IMR-90 (cell line): ENCODE data around the gene CLPTM1. TPM values are rescaled to one million over a fixed set of nuclear protein-coding genes. Genes with fewer than 3 reads are reported as not detected.
"Not testable (repeated sequence)": the region's sequence is repeated elsewhere in the genome, so short reads cannot be mapped to it uniquely, and the experiment has no call there.

Source experiments
- ATAC-seq: fragments of 200-7000 bp; cut with Tn5 transposase; 2 replicates; pipeline ENCODE4 v1.9.1; 2020; ENCODE audit warnings: low read depth, mild to moderate bottlenecking, moderate library complexity
- BruUV-seq: library from RNA; stranded (reverse); fragments of 400-500 nt; replicated peaks from 2 replicates; lab custom pipeline; 2021; lab: Mats Ljungman, UMichigan
- CTCF ChIA-PET: fragments of 300-600 bp; formaldehyde crosslinking; extraction: SDS; loops from one replicate; lab custom pipeline; 2021; ENCODE audit warnings: antibody characterized with exemption; lab: Yijun Ruan, JAX
- POLR2A ChIA-PET: fragments of 300-600 bp; sonication (Branson Sonifier 250); formaldehyde crosslinking; loops from one replicate; lab custom pipeline; 2022; ENCODE audit warnings: antibody characterized with exemption; ENCODE audit not compliant: unreplicated experiment; lab: Charles Lee
- DNase-seq: peaks from one replicate; pipeline ENCODE4 v3.0.0; 2013
- H2AFZ ChIP-seq: replicated peaks from 2 replicates; pipeline ENCODE3; 2013; ENCODE audit warnings: low read length, mild to moderate bottlenecking; ENCODE audit not compliant: poor library complexity
- H2AK5ac ChIP-seq: 2 replicates; pipeline ENCODE4 v1.6.1; 2013; ENCODE audit warnings: low read depth, low read length, inconsistent platforms
- H2AK9ac ChIP-seq: replicated peaks from 2 replicates; pipeline ENCODE3; 2013; ENCODE audit warnings: mild to moderate bottlenecking, low read depth, low read length, moderate library complexity; ENCODE audit not compliant: poor library complexity
- H2BK120ac ChIP-seq: 2 replicates; pipeline ENCODE4 v1.6.1; 2013; ENCODE audit warnings: low read depth, low read length, inconsistent platforms
- H2BK15ac ChIP-seq: 3 replicates; pipeline ENCODE4 v1.6.1; 2013; ENCODE audit warnings: low read depth, low read length, inconsistent platforms
- H2BK20ac ChIP-seq: 2 replicates; pipeline ENCODE4 v1.6.1; 2013; ENCODE audit warnings: low read depth, mild to moderate bottlenecking, inconsistent platforms, low read length, moderate library complexity
- H2BK5ac ChIP-seq: 2 replicates; pipeline ENCODE4 v1.6.1; 2013; ENCODE audit warnings: mild to moderate bottlenecking, low read depth, low read length, inconsistent platforms; ENCODE audit not compliant: poor library complexity, severe bottlenecking
- H3K14ac ChIP-seq: replicated peaks from 2 replicates; pipeline ENCODE4 v1.6.1; 2013; ENCODE audit warnings: low read depth, low read length, inconsistent platforms
- H3K18ac ChIP-seq: 2 replicates; pipeline ENCODE4 v1.6.1; 2013; ENCODE audit warnings: low read depth, low read length, control low read depth
- H3K23ac ChIP-seq: 2 replicates; pipeline ENCODE4 v1.6.1; 2013; ENCODE audit warnings: low read depth, low read length, inconsistent platforms
- H3K27ac ChIP-seq: 2 replicates; pipeline ENCODE4 v1.5.1; 2013; ENCODE audit warnings: mild to moderate bottlenecking, control low read depth, low read length; ENCODE audit not compliant: insufficient read depth
- H3K27me3 ChIP-seq: 2 replicates; pipeline ENCODE4 v1.6.1; 2013; ENCODE audit warnings: low read length; ENCODE audit not compliant: control insufficient read depth, insufficient read depth
- H3K36me3 ChIP-seq: 2 replicates; pipeline ENCODE4 v1.6.1; 2013; ENCODE audit warnings: low read length, mixed read lengths; ENCODE audit not compliant: control insufficient read depth, insufficient read depth
- H3K4ac ChIP-seq: 2 replicates; pipeline ENCODE4 v1.6.1; 2013; ENCODE audit warnings: low read depth, low read length, inconsistent platforms
- H3K4me1 ChIP-seq: 2 replicates; pipeline ENCODE4 v1.6.1; 2013; ENCODE audit warnings: low read length, mixed read lengths; ENCODE audit not compliant: control insufficient read depth, insufficient read depth
- H3K4me2 ChIP-seq: 2 replicates; pipeline ENCODE4 v1.6.1; 2013; ENCODE audit warnings: low read depth, mild to moderate bottlenecking, control low read depth, low read length, moderate library complexity
- H3K4me3 ChIP-seq: 2 replicates; pipeline ENCODE4 v1.5.1; 2013; ENCODE audit warnings: low read depth, mild to moderate bottlenecking, control low read depth, low read length, moderate library complexity; ENCODE audit not compliant: insufficient read depth
- H3K56ac ChIP-seq: 2 replicates; pipeline ENCODE4 v1.6.1; 2013; ENCODE audit warnings: low read length, inconsistent platforms; ENCODE audit not compliant: insufficient read depth; ENCODE audit errors: extremely low read depth
- H3K79me1 ChIP-seq, 2 experiments: 2 replicates each; pipeline ENCODE4 v1.6.1; 2013; ENCODE audit warnings: low read length in 2 of 2, inconsistent platforms in 1 of 2, low read depth in 1 of 2
- H3K9ac ChIP-seq: 2 replicates; pipeline ENCODE4 v1.6.1; 2013; ENCODE audit warnings: low read depth, low read length, control low read depth
- H3K9me1 ChIP-seq: 2 replicates; pipeline ENCODE4 v1.6.1; 2013; ENCODE audit warnings: low read length, inconsistent platforms; ENCODE audit not compliant: insufficient read depth
- H3K9me3 ChIP-seq: 2 replicates; pipeline ENCODE4 v1.6.1; 2013; ENCODE audit warnings: low read length; ENCODE audit not compliant: control insufficient read depth, insufficient read depth
- H4K20me1 ChIP-seq: 2 replicates; pipeline ENCODE4 v1.6.1; 2013; ENCODE audit warnings: low read length, inconsistent platforms; ENCODE audit not compliant: insufficient read depth
- H4K5ac ChIP-seq: 2 replicates; pipeline ENCODE4 v1.6.1; 2013; ENCODE audit warnings: mild to moderate bottlenecking, low read depth, low read length, control low read depth
- H4K8ac ChIP-seq, 2 experiments: 2 replicates each; pipeline ENCODE4 v1.6.1; 2013; ENCODE audit warnings: low read depth in 2 of 2, low read length in 2 of 2, control low read depth in 1 of 2, inconsistent platforms in 1 of 2
- H4K91ac ChIP-seq: 2 replicates; pipeline ENCODE4 v1.6.1; 2013; ENCODE audit warnings: low read depth, low read length, inconsistent platforms; ENCODE audit not compliant: insufficient read depth
- CEBPB ChIP-seq: IDR thresholded peaks from 2 replicates; pipeline ENCODE4 v1.6.1; 2012; ENCODE audit warnings: low read depth, low read length, improper control_type of control experiment
- SMC3 ChIP-seq: fragments of 150-350 bp; IDR thresholded peaks from 2 replicates; pipeline ENCODE4 v1.6.1; 2016; ENCODE audit warnings: low read depth, mild to moderate bottlenecking, antibody characterized with exemption, low read length, moderate library complexity
- WGBS, 2 experiments: methylation state at CpG; one replicate each; pipeline versions ENCODE4 v1.1.5 to v1.1.7; 2013; ENCODE audit warnings: missing lambda C conversion rate in 2 of 2; ENCODE audit not compliant: insufficient read length in 1 of 2; ENCODE audit errors: extremely low coverage in 2 of 2; 5-methylcytosine and 5-hydroxymethylcytosine counted together
- dilution Hi-C: fragments of 300-500 bp; cut with HindIII; formaldehyde crosslinking; loops from one replicate; pipeline ENCODE4 v1.14.3; 2018; ENCODE audit warnings: low sequenced_read_pairs; ENCODE audit not compliant: unreplicated experiment
- in situ Hi-C: fragments of 300-500 bp; cut with MboI; formaldehyde crosslinking; loops from 3 replicates; pipeline ENCODE4 v1.14.3; 2019; ENCODE audit warnings: low sequenced_read_pairs, inconsistent platforms, mixed read lengths
- intact Hi-C: fragments of 100-400 bp; cut with micrococcal nuclease; formaldehyde crosslinking; loops from 2 replicates; pipeline ENCODE4 v1.10.0; 2022
- polyA plus RNA-seq, 3 experiments: library from polyadenylated mRNA; depleted of rRNA; stranded (reverse); fragments of >200 nt; gene quantifications; 2 replicates each; pipeline ENCODE4 v1.2.3, GENCODE V29; 2012; ENCODE audit warnings: low replicate concordance in 1 of 3
- total RNA-seq: library from RNA; depleted of rRNA; stranded (reverse); fragments of >200 nt; gene quantifications from 2 replicates; pipeline ENCODE4 v1.2.3, GENCODE V29; 2012

The CLPTM1 gene
- total and polyA plus RNA-seq, 2 of the 4 experiments (the other 2 are of a cell fraction): 23.8 to 88.8 TPM

DNA sequence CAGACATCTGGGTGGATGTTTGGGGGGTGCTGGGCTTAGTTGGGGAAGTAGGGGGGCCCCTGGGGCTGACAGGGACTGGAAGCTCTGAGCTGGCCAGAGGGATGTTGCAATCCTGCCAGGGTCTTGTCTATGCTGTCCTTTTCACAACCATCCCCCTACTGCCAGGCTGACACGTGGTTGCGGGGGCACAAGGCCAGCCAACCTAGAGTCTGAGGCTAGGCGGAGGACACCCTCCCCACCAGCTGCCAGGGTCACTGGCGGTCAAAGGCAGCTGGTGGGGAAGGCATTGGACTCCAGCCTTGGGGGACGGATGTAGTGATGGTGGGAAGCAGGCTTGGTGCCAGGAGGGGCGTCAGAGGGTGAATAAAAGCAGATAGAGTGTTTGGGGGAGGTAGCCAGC lies 42.3 kb upstream of the CLPTM1 start:
- Histone ChIP-seq H3K4me3 (no peak overlapping the region), H3K36me3 (no peaks in the 10 kb centered on the region), H3K27me3 (no peaks in the 10 kb centered on the region), H3K9me1 (peaks cover 4% of the 10 kb centered on the region; the same call in 1 of the 2 replicates), H2BK120ac (peak overlapping the region; percentile 15; the same call in 1 of the 2 replicates), H2BK20ac (no peak overlapping the region), H3K9ac (no peak overlapping the region), H3K79me1 (no peaks in the 10 kb centered on the region), H3K18ac (no peak overlapping the region), H2AFZ (no peak overlapping the region), H4K20me1 (no peaks in the 10 kb centered on the region; the same call in 1 of the 2 replicates), H3K9me3 (no peaks in the 10 kb centered on the region), H2AK5ac (no peak overlapping the region), H3K27ac (no peak overlapping the region), H2AK9ac (no peak overlapping the region), H4K8ac (0 out of 4 replicates have a peak overlapping the region, but pooled peaks of 1 of the 2 experiments have one; percentile 33), H3K4me1 (peaks cover 12% of the 10 kb centered on the region), H4K91ac (no peak overlapping the region), H3K14ac (no peak overlapping the region), H2BK5ac (no peak overlapping the region), H3K23ac (no peak overlapping the region), H3K4me2 (no peak overlapping the region), H2BK15ac (0 out of 3 replicates have a peak overlapping the region, but pooled peaks have one; percentile 17), H4K5ac (no peak overlapping the region), H3K4ac (no peak overlapping the region), H3K56ac (no peak overlapping the region)
- CTCF ChIA-PET: no interaction called here
- WGBS, 2 experiments: 11% methylated on average over 3 of the region's 6 CpGs; no CpG with 5 or more reads in 1 of the 2 experiments
- in situ Hi-C loops (loop anchor here (5.0 kb wide), 1 partner anchor 39 kb away; no protein-coding TSS in a partner anchor), dilution Hi-C loops (no loop called here), intact Hi-C loops (no loop called here)
- POLR2A ChIA-PET: no interaction called here
- ATAC-seq (no peak), DNase-seq (no peak)
- TF ChIP-seq CEBPB (peak; percentile 50), SMC3 (no peak)
- no TSS peak for BruUV-seq

DNA sequence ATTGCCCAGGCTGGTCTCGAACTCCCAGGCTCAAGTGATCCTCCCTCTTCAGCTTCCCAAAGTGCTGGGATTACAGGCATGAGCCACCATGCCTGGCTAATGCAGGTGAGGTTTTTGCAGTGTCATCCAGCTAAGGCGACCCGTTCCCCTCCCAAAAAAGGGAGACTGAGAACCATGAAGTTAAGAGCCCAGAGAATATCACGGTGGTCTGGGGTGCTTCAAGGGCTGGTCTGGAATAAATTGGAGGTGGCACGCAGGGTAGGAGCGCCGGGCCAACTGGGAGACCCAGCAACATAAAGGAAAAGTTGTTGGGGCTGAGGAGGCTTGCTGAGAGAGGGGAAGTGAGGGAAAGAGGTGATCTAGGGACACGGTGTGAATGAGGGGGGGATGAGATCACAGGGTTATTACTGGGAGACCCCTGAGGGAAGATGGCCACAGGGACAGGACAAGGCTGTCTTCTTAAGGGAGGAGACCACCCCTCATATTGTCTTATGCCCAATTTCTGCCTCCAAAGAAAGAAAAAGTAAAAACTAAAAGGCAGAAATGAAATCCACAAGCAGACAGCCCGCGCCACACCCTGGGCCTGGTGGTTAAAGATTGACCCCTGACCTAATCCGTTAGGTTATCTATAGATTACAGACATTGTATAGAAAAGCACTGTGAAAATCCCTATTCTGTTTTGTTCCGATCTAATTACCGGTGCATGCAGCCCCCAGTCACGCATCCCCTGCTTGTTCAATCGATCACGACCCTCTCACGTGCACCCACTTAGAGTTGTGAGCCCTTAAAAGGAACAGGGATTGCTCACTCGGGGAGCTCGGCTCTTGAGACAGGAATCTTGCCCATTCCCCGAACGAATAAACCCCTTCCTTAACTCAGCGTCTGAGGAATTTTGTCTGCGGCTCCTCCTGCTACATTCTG lies 41.4 kb upstream of the CLPTM1 start:
- H3K23ac ChIP-seq, dilution Hi-C loops, H2AK9ac ChIP-seq, DNase-seq, POLR2A ChIA-PET, H4K20me1 ChIP-seq, H3K4ac ChIP-seq, ATAC-seq, H3K56ac ChIP-seq, H2BK5ac ChIP-seq, intact Hi-C loops, H3K18ac ChIP-seq, H3K36me3 ChIP-seq, H3K4me3 ChIP-seq, H3K9me1 ChIP-seq, H3K9me3 ChIP-seq, H3K14ac ChIP-seq, H3K27ac ChIP-seq, H4K5ac ChIP-seq, H2BK120ac ChIP-seq, BruUV-seq, H2BK15ac ChIP-seq, CTCF ChIA-PET, H3K4me2 ChIP-seq, H2BK20ac ChIP-seq, H3K79me1 ChIP-seq, H3K27me3 ChIP-seq, H3K9ac ChIP-seq, H4K91ac ChIP-seq: not testable (repeated sequence)
- in situ Hi-C loops: loop anchor here (5.0 kb wide), 1 partner anchor 39 kb away; no protein-coding TSS in a partner anchor
- WGBS, 2 experiments: 78% methylated on average over 8 of the region's 23 CpGs; no CpG with 5 or more reads in 1 of the 2 experiments
- H2AFZ ChIP-seq: peak overlapping the region; percentile 94
- H4K8ac ChIP-seq: peak overlapping the region; percentile 55 to 85; a peak in 2 of 4 replicates
- peak overlapping the region; percentile 85; the same call in 1 of the 2 replicates for H2AK5ac ChIP-seq
- H3K4me1 ChIP-seq: peaks cover 12% of the 10 kb centered on the region
